Stimulated activated CD4-positive, alpha-beta T cell treated with anti-CD3 and anti-CD28 coated beads, Interleukin-12 subunit alpha, Interleukin-12 subunit beta, amount 100 ng/mL, for 48 hours (primary cell): Measurements from ENCODE around the gene NCAPH2.

Source experiments
- DNase-seq, 3 donors: peaks; one replicate each; pipeline ENCODE4 v3.0.0-alpha.2; 2020; ENCODE audit warnings: low read depth in 2 of 3, low spot score in 1 of 3

The NCAPH2 gene

GRCh38 chr22:50488886-50489285 lies 19.1 kb upstream of the NCAPH2 start:
- DNase-seq, result no peak

- DNase-seq, result no peak
These were observed 18.4 kb upstream of the NCAPH2 start for GRCh38 chr22:50489363-50490243.

- DNase-seq, result no peak
These were observed 17.3 kb upstream of the NCAPH2 start for GRCh38 chr22:50490531-50491308.

- no peak for DNase-seq
These were observed 10.9 kb upstream of the NCAPH2 start for GRCh38 chr22:50497093-50497492.

- DNase-seq, result peak in 2 of 3 donors; percentile 58 to 74
These were observed 9.6 kb upstream of the NCAPH2 start for GRCh38 chr22:50498322-50498890.

GRCh38 chr22:50500452-50500851 lies 7.6 kb upstream of the NCAPH2 start:
- no peak for DNase-seq

- DNase-seq, result no peak
These were observed 5.9 kb upstream of the NCAPH2 start for GRCh38 chr22:50502096-50502495.

- DNase-seq, result no peak
These were observed 5.2 kb upstream of the NCAPH2 start for GRCh38 chr22:50502628-50503474.

GRCh38 chr22:50503475-50504145 lies 4.4 kb upstream of the NCAPH2 start:
- no peak for DNase-seq

GRCh38 chr22:50504369-50505211 lies 3.4 kb upstream of the NCAPH2 start:
- DNase-seq, result no peak

GRCh38 chr22:50505276-50505775 lies 2.7 kb upstream of the NCAPH2 start:
- DNase-seq, result no peak

GRCh38 chr22:50505776-50506610 lies 2.0 kb upstream of the NCAPH2 start:
- no peak for DNase-seq

GRCh38 chr22:50506611-50507420 lies 1.2 kb upstream of the NCAPH2 start:
- no peak for DNase-seq

GRCh38 chr22:50507421-50507990 lies 518 bp upstream of the NCAPH2 start, which contains the start of gene LMF2:
Gene LMF2, minus strand, starts transcription at chr22:50507702. Its CDS starts 27 bp downstream, at chr22:50507675.
- DNase-seq, result peak; percentile 91 to 94 (median 92)

GRCh38 chr22:50508897-50509296 lies 873 bp downstream of the NCAPH2 start:
- no peak for DNase-seq

GRCh38 chr22:50513175-50513574 lies 5.2 kb downstream of the NCAPH2 start:
- no peak for DNase-seq

- DNase-seq, result no peak
These were observed 8.0 kb downstream of the NCAPH2 start for GRCh38 chr22:50516068-50516467.
